ENCODE measurements around the gene SPP1. TPM values are rescaled to one million over a fixed set of nuclear protein-coding genes. Genes with fewer than 3 reads are reported as not detected.

SPP1 gene
- total RNA-seq, 1 donor = 7.6 TPM

DNA sequence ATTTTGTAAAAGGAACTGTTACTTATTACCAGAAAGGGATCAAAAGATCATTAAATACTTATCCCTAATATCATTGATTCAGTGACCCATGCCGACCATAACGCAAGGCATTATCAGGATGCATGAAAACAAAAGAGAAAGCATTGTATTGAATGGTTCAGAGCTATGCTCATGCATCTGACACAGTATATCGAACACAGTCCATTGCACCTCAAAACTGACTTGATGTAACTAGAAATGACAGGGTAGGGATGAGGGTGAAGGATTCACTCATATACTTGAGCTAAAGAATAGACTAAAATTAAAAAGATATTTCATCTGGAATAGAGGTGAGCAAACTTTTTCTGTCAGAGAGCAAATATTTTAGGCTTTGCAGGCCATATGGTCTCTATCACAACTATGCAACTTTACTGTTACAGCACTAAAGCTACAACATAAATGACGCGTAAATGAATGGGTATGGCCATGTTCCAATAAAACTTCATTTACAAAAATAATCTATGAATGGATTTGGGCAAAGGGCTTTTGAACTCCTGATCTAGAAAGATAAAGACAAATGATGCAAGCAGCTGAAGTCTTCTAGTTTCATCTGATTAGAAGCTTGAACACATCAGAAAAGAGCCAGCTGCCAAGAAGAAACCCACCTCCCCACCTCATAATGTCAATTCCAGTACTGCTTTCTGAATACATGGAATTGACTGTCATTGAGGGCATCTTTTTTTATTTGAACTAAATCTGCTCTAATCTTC lies 12.9 kb upstream of the SPP1 start:
- H2AFZ ChIP-seq (ENCODE audit: low read length) = no peak overlapping the region
- TF ChIP-seq, protein P1, sequence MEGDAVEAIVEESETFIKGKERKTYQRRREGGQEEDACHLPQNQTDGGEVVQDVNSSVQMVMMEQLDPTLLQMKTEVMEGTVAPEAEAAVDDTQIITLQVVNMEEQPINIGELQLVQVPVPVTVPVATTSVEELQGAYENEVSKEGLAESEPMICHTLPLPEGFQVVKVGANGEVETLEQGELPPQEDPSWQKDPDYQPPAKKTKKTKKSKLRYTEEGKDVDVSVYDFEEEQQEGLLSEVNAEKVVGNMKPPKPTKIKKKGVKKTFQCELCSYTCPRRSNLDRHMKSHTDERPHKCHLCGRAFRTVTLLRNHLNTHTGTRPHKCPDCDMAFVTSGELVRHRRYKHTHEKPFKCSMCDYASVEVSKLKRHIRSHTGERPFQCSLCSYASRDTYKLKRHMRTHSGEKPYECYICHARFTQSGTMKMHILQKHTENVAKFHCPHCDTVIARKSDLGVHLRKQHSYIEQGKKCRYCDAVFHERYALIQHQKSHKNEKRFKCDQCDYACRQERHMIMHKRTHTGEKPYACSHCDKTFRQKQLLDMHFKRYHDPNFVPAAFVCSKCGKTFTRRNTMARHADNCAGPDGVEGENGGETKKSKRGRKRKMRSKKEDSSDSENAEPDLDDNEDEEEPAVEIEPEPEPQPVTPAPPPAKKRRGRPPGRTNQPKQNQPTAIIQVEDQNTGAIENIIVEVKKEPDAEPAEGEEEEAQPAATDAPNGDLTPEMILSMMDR (IDR thresholded peaks at IDR 0.05; ENCODE audit: extremely low read depth, low read depth, low read length) = no peak
- no peaks in the 10 kb centered on the region for H4K20me1 ChIP-seq (ENCODE audit: insufficient read depth, low read length)
- DNase-seq (ENCODE audit: insufficient read length, low spot score, missing footprints) = no peak
- H3K79me2 ChIP-seq (ENCODE audit: insufficient read depth, low read length) = no peaks in the 10 kb centered on the region
- no peak overlapping the region for H3K4me2 ChIP-seq (ENCODE audit: insufficient read depth, low read length)
- H3K27ac ChIP-seq (ENCODE audit: low read depth, low read length) = no peak overlapping the region
- no peaks in the 10 kb centered on the region for H3K4me1 ChIP-seq (ENCODE audit: insufficient read depth, low read length)
- H3K27me3 ChIP-seq (ENCODE audit: insufficient read depth, low read length) = no peaks in the 10 kb centered on the region
- no peaks in the 10 kb centered on the region for H3K9me3 ChIP-seq (ENCODE audit: low read depth, low read length)
- no peak overlapping the region for H3K4me3 ChIP-seq (ENCODE audit: insufficient read depth, low read length)
- H3K36me3 ChIP-seq (ENCODE audit: insufficient read depth, low read length) = no peaks in the 10 kb centered on the region

DNA sequence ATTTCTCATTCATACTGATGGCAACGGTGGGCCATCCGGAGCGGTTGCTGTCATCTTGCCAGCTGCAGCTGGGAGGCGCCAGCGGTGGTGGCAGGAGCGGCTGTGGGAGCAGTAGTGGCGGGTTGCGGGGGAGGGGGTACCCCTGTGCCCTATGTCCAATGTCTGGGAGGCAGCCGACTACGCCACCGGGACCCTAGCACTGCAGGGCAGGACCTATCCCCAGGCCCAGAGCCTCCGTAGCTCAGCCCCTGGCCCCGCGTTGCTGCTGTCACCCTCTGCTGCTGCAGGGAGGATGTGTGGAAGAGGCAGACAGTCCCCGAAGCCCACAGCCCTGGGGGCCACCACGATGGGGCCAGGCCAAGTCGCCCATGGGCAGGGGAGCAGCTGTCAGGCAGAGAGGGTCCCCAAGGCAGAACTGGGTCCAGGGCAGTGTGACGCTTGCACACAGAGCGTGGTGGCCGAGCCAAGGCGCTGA lies 10.0 kb upstream of the SPP1 start:
- DNase-seq (ENCODE audit: insufficient read length, low spot score, missing footprints) = no peak
- TF ChIP-seq, protein P1 (IDR thresholded peaks at IDR 0.05; ENCODE audit: extremely low read depth, low read depth, low read length) = no peak
- no peaks in the 10 kb centered on the region for H3K4me1 ChIP-seq (ENCODE audit: insufficient read depth, low read length)

DNA sequence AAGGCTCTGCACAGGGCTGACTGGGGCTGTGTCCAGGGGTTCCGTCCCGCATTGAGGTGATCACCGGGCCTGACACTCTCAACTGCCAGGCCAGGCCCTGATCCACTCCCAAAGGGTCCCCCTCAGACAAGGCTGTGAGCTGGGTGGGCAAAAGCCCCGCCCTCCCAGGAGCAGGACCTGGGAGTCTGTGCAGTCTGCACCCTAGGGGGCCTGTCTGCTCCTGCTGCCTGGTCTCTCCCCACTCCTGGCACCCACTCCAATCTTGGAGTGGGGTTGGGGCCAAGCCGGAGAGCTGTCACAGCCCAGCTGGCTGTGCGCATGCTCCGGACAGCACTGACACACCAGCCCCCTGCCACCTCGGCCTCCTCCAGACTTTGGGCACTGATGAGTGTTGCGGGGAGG lies 9.4 kb upstream of the SPP1 start:
- no peak overlapping the region for H3K4me3 ChIP-seq (ENCODE audit: insufficient read depth, low read length)
- no peak overlapping the region for H3K4me2 ChIP-seq (ENCODE audit: insufficient read depth, low read length)
- H3K4me1 ChIP-seq (ENCODE audit: insufficient read depth, low read length) = no peaks in the 10 kb centered on the region
- H2AFZ ChIP-seq (ENCODE audit: low read length) = no peak overlapping the region
- no peaks in the 10 kb centered on the region for H3K79me2 ChIP-seq (ENCODE audit: insufficient read depth, low read length)
- TF ChIP-seq, protein P1 (IDR thresholded peaks at IDR 0.05; ENCODE audit: extremely low read depth, low read depth, low read length) = no peak
- H3K9me3 ChIP-seq (ENCODE audit: low read depth, low read length) = no peaks in the 10 kb centered on the region
- no peak overlapping the region for H3K27ac ChIP-seq (ENCODE audit: low read depth, low read length)
- DNase-seq (ENCODE audit: insufficient read length, low spot score, missing footprints) = no peak
- H3K27me3 ChIP-seq (ENCODE audit: insufficient read depth, low read length) = peaks cover 4% of the 10 kb centered on the region
- no peaks in the 10 kb centered on the region for H3K36me3 ChIP-seq (ENCODE audit: insufficient read depth, low read length)
- no peaks in the 10 kb centered on the region for H4K20me1 ChIP-seq (ENCODE audit: insufficient read depth, low read length)

More for the DNA sequence above, 10.0 kb upstream of the SPP1 start:
- Histone ChIP-seq H3K36me3 (ENCODE audit: insufficient read depth, low read length) (no peaks in the 10 kb centered on the region), H2AFZ (ENCODE audit: low read length) (no peak overlapping the region), H3K27me3 (ENCODE audit: insufficient read depth, low read length) (peaks cover 4% of the 10 kb centered on the region), H3K79me2 (ENCODE audit: insufficient read depth, low read length) (no peaks in the 10 kb centered on the region), H3K4me2 (ENCODE audit: insufficient read depth, low read length) (no peak overlapping the region), H3K27ac (ENCODE audit: low read depth, low read length) (no peak overlapping the region), H4K20me1 (ENCODE audit: insufficient read depth, low read length) (no peaks in the 10 kb centered on the region), H3K4me3 (ENCODE audit: insufficient read depth, low read length) (no peak overlapping the region), H3K9me3 (ENCODE audit: low read depth, low read length) (no peaks in the 10 kb centered on the region)

DNA sequence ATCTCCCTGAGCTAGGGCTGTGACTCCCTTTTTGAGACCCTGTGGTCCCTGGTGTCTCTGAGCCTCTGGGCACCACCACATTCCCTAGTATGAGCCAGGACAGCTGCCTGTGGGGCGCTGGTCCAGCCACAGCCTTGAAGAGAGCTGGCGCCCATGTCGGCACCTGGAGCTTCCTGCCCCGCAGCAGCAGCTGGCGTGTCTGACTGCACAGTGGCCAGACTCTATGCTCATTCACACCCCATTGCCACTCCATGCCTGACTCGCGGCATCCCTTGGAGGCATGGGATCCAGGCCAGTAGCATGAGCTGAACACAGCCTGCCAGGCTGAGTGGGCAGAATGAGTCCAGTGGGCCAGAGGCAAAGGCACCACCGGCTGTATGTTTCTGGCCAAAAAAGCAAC lies 8.3 kb upstream of the SPP1 start:
- Histone ChIP-seq H3K27ac (ENCODE audit: low read depth, low read length) (no peak overlapping the region), H3K4me1 (ENCODE audit: insufficient read depth, low read length) (no peaks in the 10 kb centered on the region), H3K4me2 (ENCODE audit: insufficient read depth, low read length) (no peak overlapping the region), H3K27me3 (ENCODE audit: insufficient read depth, low read length) (peaks cover 4% of the 10 kb centered on the region), H3K36me3 (ENCODE audit: insufficient read depth, low read length) (no peaks in the 10 kb centered on the region), H3K9me3 (ENCODE audit: low read depth, low read length) (no peaks in the 10 kb centered on the region), H4K20me1 (ENCODE audit: insufficient read depth, low read length) (no peaks in the 10 kb centered on the region), H3K4me3 (ENCODE audit: insufficient read depth, low read length) (no peak overlapping the region), H3K79me2 (ENCODE audit: insufficient read depth, low read length) (no peaks in the 10 kb centered on the region), H2AFZ (ENCODE audit: low read length) (no peak overlapping the region)
- DNase-seq (ENCODE audit: insufficient read length, low spot score, missing footprints) = no peak
- TF ChIP-seq, protein P1 (IDR thresholded peaks at IDR 0.05; ENCODE audit: extremely low read depth, low read depth, low read length) = no peak

All from osteoblast (primary cell).